ENCODE measurements around the gene TRAF3IP1.
"Not testable (repeated sequence)": the region's sequence is repeated elsewhere in the genome, so short reads cannot be mapped to it uniquely, and the experiment has no call there.

TRAF3IP1 gene, protein sequence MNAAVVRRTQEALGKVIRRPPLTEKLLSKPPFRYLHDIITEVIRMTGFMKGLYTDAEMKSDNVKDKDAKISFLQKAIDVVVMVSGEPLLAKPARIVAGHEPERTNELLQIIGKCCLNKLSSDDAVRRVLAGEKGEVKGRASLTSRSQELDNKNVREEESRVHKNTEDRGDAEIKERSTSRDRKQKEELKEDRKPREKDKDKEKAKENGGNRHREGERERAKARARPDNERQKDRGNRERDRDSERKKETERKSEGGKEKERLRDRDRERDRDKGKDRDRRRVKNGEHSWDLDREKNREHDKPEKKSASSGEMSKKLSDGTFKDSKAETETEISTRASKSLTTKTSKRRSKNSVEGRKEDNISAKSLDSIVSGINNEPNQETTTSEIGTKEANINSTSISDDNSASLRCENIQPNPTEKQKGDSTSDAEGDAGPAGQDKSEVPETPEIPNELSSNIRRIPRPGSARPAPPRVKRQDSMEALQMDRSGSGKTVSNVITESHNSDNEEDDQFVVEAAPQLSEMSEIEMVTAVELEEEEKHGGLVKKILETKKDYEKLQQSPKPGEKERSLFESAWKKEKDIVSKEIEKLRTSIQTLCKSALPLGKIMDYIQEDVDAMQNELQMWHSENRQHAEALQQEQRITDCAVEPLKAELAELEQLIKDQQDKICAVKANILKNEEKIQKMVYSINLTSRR

GRCh38 chr2:238320246-238320647, at the start of gene TRAF3IP1:
TRAF3IP1 (plus strand) TSS chr2:238320518; CDS start chr2:238320663, 145 bp downstream.
- H3K36me3 ChIP-seq (ENCODE audit: control insufficient read depth in 5 of 5, insufficient read depth in 5 of 5, low read length in 5 of 5) = peaks cover 0 to 12% (median 0%) of the 10 kb centered on the region in 5 donors
- H3K9me3 ChIP-seq (ENCODE audit: control insufficient read depth in 5 of 5, low read length in 5 of 5) = no peaks in the 10 kb centered on the region
- peak within 1 kb of the TSS; percentile 72 to 86 (median 76) for H3K4me3 ChIP-seq (ENCODE audit: low read depth in 1 of 5, low read length in 5 of 5)
- no peak within 1 kb of the TSS for H3K27ac ChIP-seq (ENCODE audit: low read depth, low read length)
- H3K9ac ChIP-seq (ENCODE audit: low read length in 5 of 5) = peak within 1 kb of the TSS; percentile 63 to 90 (median 82)
- peaks cover 0 to 7% (median 0%) of the 10 kb centered on the region in 5 donors for H3K27me3 ChIP-seq (ENCODE audit: control insufficient read depth in 5 of 5, insufficient read depth in 4 of 5, low read length in 5 of 5)
- H3K4me1 ChIP-seq (ENCODE audit: control insufficient read depth in 5 of 5, insufficient read depth in 5 of 5, low read length in 5 of 5) = peaks cover 0 to 21% (median 20%) of the 10 kb centered on the region in 5 donors

GRCh38 chr2:238270606-238271005, 49.7 kb upstream of the TRAF3IP1 start:
- Histone ChIP-seq H3K4me1 (ENCODE audit: control insufficient read depth in 5 of 5, insufficient read depth in 5 of 5, low read length in 5 of 5) (no peaks in the 10 kb centered on the region), H3K36me3 (ENCODE audit: control insufficient read depth in 5 of 5, insufficient read depth in 5 of 5, low read length in 5 of 5) (peaks cover 4 to 85% (median 73%) of the 10 kb centered on the region in 5 donors), H3K9me3 (ENCODE audit: control insufficient read depth in 5 of 5, low read length in 5 of 5) (no peaks in the 10 kb centered on the region), H3K9ac (ENCODE audit: low read length in 5 of 5) (no peak overlapping the region), H3K4me3 (ENCODE audit: low read depth in 1 of 5, low read length in 5 of 5) (no peak overlapping the region), H3K27ac (ENCODE audit: low read depth, low read length) (no peak overlapping the region), H3K27me3 (ENCODE audit: control insufficient read depth in 5 of 5, insufficient read depth in 4 of 5, low read length in 5 of 5) (no peaks in the 10 kb centered on the region)

GRCh38 chr2:238271061-238271554, 49.2 kb upstream of the TRAF3IP1 start:
- no peaks in the 10 kb centered on the region for H3K4me1 ChIP-seq (ENCODE audit: control insufficient read depth in 5 of 5, insufficient read depth in 5 of 5, low read length in 5 of 5)
- no peak overlapping the region for H3K9ac ChIP-seq (ENCODE audit: low read length in 5 of 5)
- no peak overlapping the region for H3K4me3 ChIP-seq (ENCODE audit: low read depth in 1 of 5, low read length in 5 of 5)
- no peaks in the 10 kb centered on the region for H3K27me3 ChIP-seq (ENCODE audit: control insufficient read depth in 5 of 5, insufficient read depth in 4 of 5, low read length in 5 of 5)
- H3K9me3 ChIP-seq (ENCODE audit: control insufficient read depth in 5 of 5, low read length in 5 of 5) = no peaks in the 10 kb centered on the region
- no peak overlapping the region for H3K27ac ChIP-seq (ENCODE audit: low read depth, low read length)
- H3K36me3 ChIP-seq (ENCODE audit: control insufficient read depth in 5 of 5, insufficient read depth in 5 of 5, low read length in 5 of 5) = peaks cover 4 to 87% (median 76%) of the 10 kb centered on the region in 5 donors

DNA sequence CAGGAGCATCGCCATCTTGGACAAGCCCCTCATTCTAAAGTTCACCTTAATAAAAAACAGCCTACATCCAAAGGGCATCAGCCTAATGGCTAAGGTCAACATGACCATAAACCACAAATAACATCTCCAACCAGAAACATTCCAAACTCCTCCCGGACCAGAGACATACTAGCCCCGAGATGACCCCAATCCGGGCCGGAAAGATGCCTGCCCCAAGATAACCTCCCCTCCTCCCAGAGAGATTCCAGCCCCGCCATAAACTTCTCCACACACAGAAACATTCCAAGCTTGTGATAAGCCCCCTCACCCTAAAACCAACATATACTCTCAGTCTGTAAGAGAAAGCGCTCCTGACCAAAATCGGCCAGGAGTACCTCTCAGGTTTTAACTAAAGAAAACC, 48.6 kb upstream of the TRAF3IP1 start:
- not testable (repeated sequence) for H3K4me1 ChIP-seq (ENCODE audit: control insufficient read depth in 5 of 5, insufficient read depth in 5 of 5, low read length in 5 of 5); H3K9me3 ChIP-seq (ENCODE audit: control insufficient read depth in 5 of 5, low read length in 5 of 5); H3K9ac ChIP-seq (ENCODE audit: low read length in 5 of 5); H3K27ac ChIP-seq (ENCODE audit: low read depth, low read length); H3K27me3 ChIP-seq (ENCODE audit: control insufficient read depth in 5 of 5, insufficient read depth in 4 of 5, low read length in 5 of 5); H3K4me3 ChIP-seq (ENCODE audit: low read depth in 1 of 5, low read length in 5 of 5)
- H3K36me3 ChIP-seq (ENCODE audit: control insufficient read depth in 5 of 5, insufficient read depth in 5 of 5, low read length in 5 of 5) = peaks cover 4 to 90% (median 81%) of the 10 kb centered on the region in 5 donors

DNA sequence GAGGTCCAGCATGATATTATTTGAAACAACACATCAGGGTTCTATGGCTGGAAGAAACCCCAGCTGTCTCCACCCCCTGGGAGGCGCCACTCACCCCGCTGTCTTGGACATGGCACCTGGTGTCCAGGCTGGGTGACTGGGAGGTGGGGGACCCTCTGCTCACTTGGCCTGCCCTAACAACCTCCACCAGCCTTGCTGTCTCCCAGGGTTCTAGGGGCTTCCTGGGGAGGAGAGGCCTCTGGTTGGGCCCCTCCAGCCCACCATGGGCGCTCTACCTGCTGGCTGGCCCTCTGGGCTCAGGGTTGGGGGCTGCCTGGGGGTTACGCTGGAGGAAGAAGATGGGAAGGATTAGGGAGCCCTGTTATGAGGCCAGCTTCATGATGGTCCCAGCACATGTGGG, 48.2 kb upstream of the TRAF3IP1 start:
- no peak overlapping the region for H3K9ac ChIP-seq (ENCODE audit: low read length in 5 of 5)
- H3K9me3 ChIP-seq (ENCODE audit: control insufficient read depth in 5 of 5, low read length in 5 of 5) = no peaks in the 10 kb centered on the region
- H3K27me3 ChIP-seq (ENCODE audit: control insufficient read depth in 5 of 5, insufficient read depth in 4 of 5, low read length in 5 of 5) = no peaks in the 10 kb centered on the region
- no peaks in the 10 kb centered on the region for H3K4me1 ChIP-seq (ENCODE audit: control insufficient read depth in 5 of 5, insufficient read depth in 5 of 5, low read length in 5 of 5)
- H3K4me3 ChIP-seq (ENCODE audit: low read depth in 1 of 5, low read length in 5 of 5) = no peak overlapping the region
- no peak overlapping the region for H3K27ac ChIP-seq (ENCODE audit: low read depth, low read length)
- H3K36me3 ChIP-seq (ENCODE audit: control insufficient read depth in 5 of 5, insufficient read depth in 5 of 5, low read length in 5 of 5) = peaks cover 8 to 92% (median 83%) of the 10 kb centered on the region in 5 donors

GRCh38 chr2:238273433-238273832, 46.9 kb upstream of the TRAF3IP1 start:
- not testable (repeated sequence) for H3K9me3 ChIP-seq (ENCODE audit: control insufficient read depth in 5 of 5, low read length in 5 of 5); H3K27ac ChIP-seq (ENCODE audit: low read depth, low read length); H3K4me1 ChIP-seq (ENCODE audit: control insufficient read depth in 5 of 5, insufficient read depth in 5 of 5, low read length in 5 of 5); H3K27me3 ChIP-seq (ENCODE audit: control insufficient read depth in 5 of 5, insufficient read depth in 4 of 5, low read length in 5 of 5); H3K9ac ChIP-seq (ENCODE audit: low read length in 5 of 5); H3K4me3 ChIP-seq (ENCODE audit: low read depth in 1 of 5, low read length in 5 of 5)
- peaks cover 8 to 87% (median 76%) of the 10 kb centered on the region in 5 donors for H3K36me3 ChIP-seq (ENCODE audit: control insufficient read depth in 5 of 5, insufficient read depth in 5 of 5, low read length in 5 of 5)

- Histone ChIP-seq H3K4me1 (ENCODE audit: control insufficient read depth in 5 of 5, insufficient read depth in 5 of 5, low read length in 5 of 5) (peaks cover 3 to 11% (median 5%) of the 10 kb centered on the region in 5 donors), H3K9ac (ENCODE audit: low read length in 5 of 5) (no peak overlapping the region), H3K36me3 (ENCODE audit: control insufficient read depth in 5 of 5, insufficient read depth in 5 of 5, low read length in 5 of 5) (peaks cover 4 to 82% (median 69%) of the 10 kb centered on the region in 5 donors), H3K9me3 (ENCODE audit: control insufficient read depth in 5 of 5, low read length in 5 of 5) (no peaks in the 10 kb centered on the region), H3K4me3 (ENCODE audit: low read depth in 1 of 5, low read length in 5 of 5) (no peak overlapping the region), H3K27ac (ENCODE audit: low read depth, low read length) (no peak overlapping the region), H3K27me3 (ENCODE audit: control insufficient read depth in 5 of 5, insufficient read depth in 4 of 5, low read length in 5 of 5) (no peaks in the 10 kb centered on the region)
Measured at GRCh38 chr2:238274152-238274865, 46.0 kb upstream of the TRAF3IP1 start.

DNA sequence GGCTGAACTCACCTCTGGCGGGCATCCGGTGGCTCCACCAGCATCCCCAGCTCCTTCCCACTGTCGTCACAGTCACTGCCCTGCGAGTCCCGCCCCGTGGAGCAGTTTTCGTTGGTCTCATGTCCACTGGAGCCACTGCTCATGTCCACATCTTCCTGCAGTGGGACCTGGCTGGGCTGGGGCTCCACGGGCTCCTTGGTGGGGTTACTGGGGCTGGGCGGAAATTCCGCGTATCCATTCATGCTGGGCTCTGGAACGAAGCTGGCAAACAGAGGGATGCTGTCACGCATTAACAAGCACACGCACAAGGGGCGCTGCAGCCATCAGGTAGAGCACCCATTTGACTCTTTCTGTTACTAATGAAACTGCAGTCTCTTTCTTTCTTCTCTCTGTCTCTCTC, 42.6 kb upstream of the TRAF3IP1 start:
- H3K9me3 ChIP-seq (ENCODE audit: control insufficient read depth in 5 of 5, low read length in 5 of 5) = no peaks in the 10 kb centered on the region
- H3K36me3 ChIP-seq (ENCODE audit: control insufficient read depth in 5 of 5, insufficient read depth in 5 of 5, low read length in 5 of 5) = peaks cover 4 to 48% (median 42%) of the 10 kb centered on the region in 5 donors
- no peak overlapping the region for H3K4me3 ChIP-seq (ENCODE audit: low read depth in 1 of 5, low read length in 5 of 5)
- no peak overlapping the region for H3K9ac ChIP-seq (ENCODE audit: low read length in 5 of 5)
- H3K4me1 ChIP-seq (ENCODE audit: control insufficient read depth in 5 of 5, insufficient read depth in 5 of 5, low read length in 5 of 5) = peaks cover 7 to 30% (median 12%) of the 10 kb centered on the region in 5 donors
- H3K27me3 ChIP-seq (ENCODE audit: control insufficient read depth in 5 of 5, insufficient read depth in 4 of 5, low read length in 5 of 5) = no peaks in the 10 kb centered on the region
- H3K27ac ChIP-seq (ENCODE audit: low read depth, low read length) = no peak overlapping the region

DNA sequence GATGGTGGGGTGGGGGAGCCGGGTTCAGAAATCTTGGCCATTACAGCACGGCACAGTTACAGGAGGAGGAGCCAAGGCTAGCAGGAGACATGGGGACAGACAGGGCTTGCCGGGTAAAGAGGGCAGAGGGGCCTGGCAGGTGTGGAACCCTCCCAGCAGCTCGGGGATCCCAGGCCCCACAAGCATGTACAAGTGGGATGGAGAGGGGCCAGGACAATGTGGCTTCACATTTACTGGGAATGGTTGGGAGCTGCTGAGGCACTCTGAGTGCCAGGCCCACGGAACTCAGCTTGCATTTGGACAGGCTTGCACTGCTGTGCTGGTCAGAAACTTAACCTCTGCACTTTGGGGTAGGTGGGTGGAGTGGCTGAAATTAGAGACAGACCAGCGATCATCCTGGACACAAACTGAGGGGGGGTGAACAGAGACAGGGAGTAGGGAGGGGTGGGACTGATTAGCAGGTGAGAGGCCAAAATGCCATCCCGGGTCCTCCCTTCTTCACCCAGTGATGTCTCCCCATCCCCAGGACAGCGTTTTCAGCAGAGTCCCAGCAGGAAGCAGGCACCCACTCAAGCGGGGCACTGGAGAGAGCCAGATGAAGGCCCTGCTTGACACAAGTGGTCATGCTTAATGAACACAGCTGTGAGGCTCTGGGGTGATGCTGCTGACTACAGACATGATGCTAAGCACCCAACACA, 41.5 kb upstream of the TRAF3IP1 start:
- Histone ChIP-seq H3K27ac (ENCODE audit: low read depth, low read length) (no peak overlapping the region), H3K9ac (ENCODE audit: low read length in 5 of 5) (no peak overlapping the region), H3K4me3 (ENCODE audit: low read depth in 1 of 5, low read length in 5 of 5) (no peak overlapping the region), H3K9me3 (ENCODE audit: control insufficient read depth in 5 of 5, low read length in 5 of 5) (no peaks in the 10 kb centered on the region), H3K4me1 (ENCODE audit: control insufficient read depth in 5 of 5, insufficient read depth in 5 of 5, low read length in 5 of 5) (peaks cover 9 to 41% (median 12%) of the 10 kb centered on the region in 5 donors), H3K27me3 (ENCODE audit: control insufficient read depth in 5 of 5, insufficient read depth in 4 of 5, low read length in 5 of 5) (no peaks in the 10 kb centered on the region), H3K36me3 (ENCODE audit: control insufficient read depth in 5 of 5, insufficient read depth in 5 of 5, low read length in 5 of 5) (peaks cover 4 to 41% (median 37%) of the 10 kb centered on the region in 5 donors)

All from subcutaneous abdominal adipose tissue (tissue), 5 donors.